ENCODE results near the gene BICRA. TPM values are rescaled to one million over a fixed set of nuclear protein-coding genes. Genes with fewer than 3 reads are reported as not detected.
"Not testable (repeated sequence)": the region's sequence is repeated elsewhere in the genome, so short reads cannot be mapped to it uniquely, and the experiment has no call there.

BICRA gene
- total RNA-seq = 7.2 TPM
- long read RNA-seq, transcript BICRA-203 (1 exons, 3,312 nt) = major isoform, 5 of 7 reads
- long read RNA-seq, partial matches to known transcripts = 2 of 7 reads
- long read RNA-seq, other reads (novel, unspliced or antisense) = 0 of 7 reads

DNA sequence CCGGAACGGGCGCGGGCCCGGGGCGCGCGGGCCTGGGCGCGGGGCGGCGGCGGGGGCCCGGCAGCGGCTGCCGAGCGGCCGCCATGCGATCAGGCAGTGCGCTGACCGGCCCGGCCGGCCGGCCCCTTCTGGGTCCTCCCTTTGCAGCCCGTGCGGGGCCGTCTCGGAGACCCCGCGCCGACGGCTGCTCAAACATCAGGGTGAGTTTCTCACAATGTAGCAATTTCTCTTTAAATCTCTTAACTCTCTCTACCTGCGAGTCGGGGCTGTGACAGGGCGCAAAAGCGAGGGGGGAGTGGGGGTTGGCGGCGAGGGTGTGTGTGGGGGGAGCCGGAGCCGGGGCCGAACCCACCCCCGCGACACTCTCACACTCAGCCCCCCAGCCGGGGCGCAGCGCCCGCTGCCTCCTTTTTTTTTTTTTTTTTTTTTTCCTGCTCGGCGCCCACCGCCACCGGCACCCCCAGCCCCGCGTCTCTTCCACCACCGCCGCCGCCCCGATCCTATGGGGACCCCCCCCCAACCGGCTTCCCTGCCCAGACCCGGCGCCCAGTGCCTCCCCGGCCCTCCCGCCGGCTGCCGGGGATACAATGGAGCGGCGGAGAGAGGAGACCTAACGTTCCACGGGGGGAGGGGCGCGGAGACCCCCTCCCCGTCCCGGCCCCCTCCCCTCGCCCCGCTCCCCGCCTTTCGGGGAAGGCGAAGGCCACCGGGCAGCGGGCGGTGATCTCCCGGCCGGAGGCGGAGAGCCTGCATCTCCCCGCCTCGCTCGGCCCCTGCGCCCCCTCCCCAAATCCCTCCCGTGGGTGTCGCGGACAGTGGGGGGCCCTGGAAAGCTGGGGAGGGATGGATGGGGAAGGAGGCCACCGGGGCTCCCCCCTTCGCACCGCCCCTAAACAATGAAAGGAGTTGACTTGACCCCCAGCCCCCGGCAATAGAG is at the start of gene BICRA:
BICRA (plus strand) TSS at position 166 of the 937 bp plus-strand sequence. CDS start 64,441 bp downstream, outside the sequence.
- ATAC-seq (ENCODE audit: poor library complexity) (peak; percentile 64), DNase-seq (peak; percentile 90)
- intact Hi-C loops (cut with DNase I) = loop anchor here (2.0 kb wide), 1 partner anchor 90 kb away; no protein-coding TSS in a partner anchor

DNA sequence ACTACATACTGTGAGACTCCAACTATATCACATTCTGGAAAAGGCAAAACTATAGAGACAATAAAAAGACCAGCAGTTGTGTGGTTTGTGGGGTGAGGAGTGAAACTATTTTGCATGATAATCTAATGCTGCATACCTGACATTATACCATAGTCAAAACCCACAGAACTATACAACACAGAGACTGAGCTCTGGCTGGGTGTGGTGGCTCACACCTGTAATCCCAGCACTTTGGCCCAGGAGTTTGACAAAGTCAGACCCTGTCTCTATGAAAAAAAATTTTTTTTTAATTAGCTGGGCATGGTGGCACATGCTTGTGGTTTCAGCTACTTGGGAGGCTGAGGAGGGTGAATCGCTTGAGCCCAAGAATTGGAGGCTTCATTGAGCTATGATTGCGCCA is 47.9 kb upstream of the BICRA start:
- ATAC-seq (ENCODE audit: poor library complexity) = no peak
- intact Hi-C loops (cut with DNase I) = no loop called here
- no peak for DNase-seq

DNA sequence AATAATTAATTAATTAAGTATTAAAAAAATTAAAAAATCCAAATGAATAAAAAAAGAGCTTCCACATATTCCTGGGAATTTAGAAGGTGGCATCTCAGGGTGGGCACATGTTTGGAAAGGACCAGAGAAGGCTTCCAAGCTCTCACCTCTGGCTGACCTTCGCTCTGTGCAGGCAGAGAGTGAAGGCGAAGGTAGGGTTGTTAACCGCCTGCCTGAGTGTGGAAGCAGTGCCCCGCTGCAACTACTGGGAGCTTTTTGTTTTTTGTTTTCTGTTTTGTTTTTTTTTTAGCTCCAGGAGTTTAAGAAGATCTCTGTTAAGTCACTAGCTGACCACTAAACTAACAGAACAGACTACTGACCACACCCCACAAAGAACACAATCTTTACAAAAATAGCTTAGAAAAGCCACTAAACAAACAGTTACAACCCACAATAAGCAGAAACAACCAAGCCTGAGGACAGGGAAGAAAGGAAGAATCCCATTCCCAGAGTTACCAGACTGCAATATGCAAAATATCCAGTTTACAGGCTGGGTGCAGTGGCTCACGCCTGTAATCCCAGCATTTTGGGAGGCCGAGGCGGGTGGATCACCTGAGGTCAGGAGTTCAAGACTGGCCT is 47.4 kb upstream of the BICRA start:
- ATAC-seq (ENCODE audit: poor library complexity) = no peak
- no peak for DNase-seq
- intact Hi-C loops (cut with DNase I) = no loop called here

DNA sequence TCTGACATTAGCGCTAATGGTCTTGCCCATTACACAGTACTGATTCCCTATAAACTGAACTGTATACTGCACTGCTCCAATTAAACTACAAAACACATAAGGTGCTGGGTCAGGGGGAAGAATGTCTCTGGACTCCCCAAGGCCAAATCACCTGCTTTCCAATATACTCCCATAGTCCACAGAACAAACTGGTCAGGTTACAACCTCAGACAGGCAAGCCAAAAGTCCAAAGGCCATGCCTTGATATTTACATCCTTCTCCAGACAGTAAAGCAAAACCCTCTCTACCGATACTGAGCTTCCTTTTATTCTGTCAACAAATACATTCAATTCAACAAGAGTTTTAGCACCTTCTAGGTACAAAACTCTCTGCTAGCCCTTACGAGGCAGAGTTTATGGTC is 44.9 kb upstream of the BICRA start:
- no peak for DNase-seq
- no peak for ATAC-seq (ENCODE audit: poor library complexity)
- intact Hi-C loops (cut with DNase I) = no loop called here

DNA sequence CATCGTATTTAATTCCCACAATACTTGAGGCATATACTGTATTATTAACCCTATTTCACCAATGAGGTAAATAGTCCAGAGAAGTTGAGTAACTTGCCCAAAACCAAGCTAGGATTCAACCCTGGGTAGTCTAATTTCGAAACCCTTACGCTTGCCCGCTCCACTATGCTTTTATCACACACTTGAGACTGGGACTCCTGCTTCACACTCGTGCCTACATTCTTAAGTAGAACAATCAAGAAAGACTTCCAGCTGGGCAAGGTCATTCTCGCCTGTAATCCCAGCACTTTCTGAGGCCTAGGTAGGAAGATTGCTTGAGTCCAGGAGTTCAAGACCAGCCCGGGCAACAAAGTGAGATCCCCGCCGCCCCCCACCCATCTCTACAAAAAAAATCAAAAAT is 39.6 kb upstream of the BICRA start:
- DNase-seq (no peak), ATAC-seq (ENCODE audit: poor library complexity) (no peak)
- intact Hi-C loops (cut with DNase I) = no loop called here

DNA sequence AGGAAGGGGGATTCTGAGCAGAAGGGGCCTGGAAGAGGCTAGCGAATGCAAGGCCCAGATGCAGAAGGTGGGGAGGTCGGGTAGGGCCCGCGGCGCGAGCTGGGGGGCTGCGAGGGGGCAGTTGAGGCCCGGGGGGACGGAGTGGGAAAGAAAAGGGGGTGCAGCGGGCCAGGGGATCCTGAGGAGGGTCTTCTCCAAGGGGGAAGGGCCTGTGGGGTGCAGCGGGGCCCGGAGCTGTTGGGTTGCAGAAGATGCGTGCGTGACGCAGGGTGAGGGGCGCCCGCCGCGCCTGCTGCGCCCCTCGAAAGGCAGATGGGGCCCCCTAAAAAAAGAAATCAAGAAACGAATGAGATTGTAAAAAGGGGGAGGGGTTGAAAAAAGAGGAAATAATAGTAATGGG is 36.3 kb upstream of the BICRA start:
- no peak for DNase-seq
- ATAC-seq (ENCODE audit: poor library complexity) = no peak
- intact Hi-C loops (cut with DNase I) = no loop called here

DNA sequence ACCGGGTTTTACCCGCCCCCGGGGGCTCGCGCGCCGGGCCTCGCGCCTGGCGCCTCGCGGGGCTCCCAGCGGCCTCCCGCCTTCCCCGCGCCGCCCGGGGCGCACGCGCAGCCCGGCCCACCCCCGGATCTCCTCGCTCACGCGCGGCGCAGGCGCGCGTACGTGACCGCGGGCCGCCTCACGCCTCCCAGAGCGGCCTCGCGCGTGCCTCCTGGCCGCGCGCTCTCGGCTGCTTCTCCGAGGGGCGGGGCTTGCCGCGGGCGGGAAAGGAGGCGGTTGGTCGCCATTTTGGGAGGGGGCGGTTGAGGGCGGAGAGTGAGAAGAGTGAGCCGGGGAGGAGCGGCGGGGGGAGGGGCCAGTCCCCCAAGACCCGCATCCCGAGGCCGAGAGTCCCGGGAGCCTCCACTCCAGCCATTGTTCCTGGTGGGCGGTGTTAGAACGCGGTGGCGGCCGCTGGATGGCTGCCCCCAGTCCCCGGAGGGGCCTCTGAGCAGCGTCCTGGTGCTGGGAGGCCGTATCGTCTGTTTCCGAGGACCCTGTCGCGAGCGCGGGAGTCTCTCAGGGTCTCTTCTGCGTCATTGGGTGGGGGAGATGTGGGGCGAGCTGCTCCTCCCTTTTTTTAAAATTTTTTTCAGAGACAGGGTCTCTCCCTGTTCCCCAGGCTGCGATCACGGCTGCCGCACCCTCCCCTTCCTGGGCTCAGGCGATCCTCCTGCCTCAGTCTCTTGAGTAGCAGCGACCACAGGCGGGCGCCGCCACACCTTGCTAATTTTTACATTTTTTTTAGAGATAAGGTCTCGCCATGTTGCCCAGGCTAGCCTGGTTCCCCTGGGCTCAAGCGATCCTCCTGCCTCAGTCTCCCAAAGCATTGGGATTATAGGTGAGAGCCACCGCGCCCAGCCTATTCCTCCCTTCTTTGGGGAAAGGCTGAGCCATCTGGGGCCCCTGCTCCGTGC is 35.6 kb upstream of the BICRA start, which contains the start of gene ZNF541:
ZNF541 (minus strand) TSS at position 78 of the 956 bp plus-strand sequence. CDS start 17,292 bp downstream, outside the sequence.
- intact Hi-C loops (cut with DNase I) = no loop called here
- DNase-seq (peak; percentile 81), ATAC-seq (ENCODE audit: poor library complexity) (peak; percentile 77)

DNA sequence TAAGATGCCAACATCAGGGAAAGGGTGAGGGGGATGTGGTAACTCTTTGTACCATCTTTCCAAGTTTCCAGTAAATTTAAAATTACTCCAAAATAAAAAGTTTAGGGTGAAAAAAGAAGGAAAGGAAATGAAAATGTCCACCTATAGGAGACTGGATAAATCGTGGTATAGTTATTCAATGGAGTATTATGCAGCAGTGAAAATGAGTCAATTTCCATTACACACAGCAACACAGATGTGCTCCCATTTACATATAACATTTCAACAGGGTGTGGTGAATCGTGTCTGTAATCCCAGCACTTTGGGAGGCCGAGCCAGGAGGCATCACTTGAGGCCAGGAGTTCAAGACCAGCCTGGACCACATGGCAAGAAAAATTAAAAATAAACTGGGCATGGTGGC is 28.5 kb upstream of the BICRA start:
- DNase-seq (no peak), ATAC-seq (ENCODE audit: poor library complexity) (no peak)
- intact Hi-C loops (cut with DNase I) = no loop called here

DNA sequence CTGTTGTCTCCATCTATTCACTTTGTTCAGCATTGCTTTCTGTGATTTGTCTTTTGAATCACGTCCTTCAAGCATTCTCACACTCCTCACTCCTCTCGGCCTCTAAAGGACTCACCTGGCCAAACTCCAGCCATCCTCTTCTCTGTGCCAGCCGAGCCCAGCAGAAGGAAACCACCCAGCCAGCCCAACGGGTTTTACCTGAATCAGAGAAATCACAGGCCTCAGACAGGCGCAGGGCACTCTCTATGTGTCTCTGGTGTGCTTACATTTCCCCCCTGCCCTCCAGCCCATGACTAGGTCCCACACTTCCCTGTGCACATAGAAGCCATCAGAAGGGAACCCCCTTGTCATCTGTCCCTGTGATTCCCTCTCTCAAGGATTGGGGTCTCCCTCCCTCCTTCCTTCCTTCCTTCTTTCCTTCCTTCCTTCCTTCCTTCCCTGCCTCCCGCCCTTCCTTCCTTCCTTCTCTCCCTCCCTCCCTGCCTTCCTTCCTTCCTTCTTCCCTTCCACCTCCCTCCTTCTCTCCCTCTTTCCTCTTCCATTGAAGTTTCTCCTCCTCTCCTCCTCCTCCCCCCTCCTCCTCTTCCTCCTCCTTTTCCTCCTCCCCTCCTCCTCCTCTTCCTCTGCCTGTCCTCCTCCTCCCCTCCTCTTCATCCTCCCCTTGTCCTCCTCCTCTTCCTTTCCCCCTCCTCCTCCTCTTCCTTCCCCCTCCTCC is 27.2 kb upstream of the BICRA start:
- intact Hi-C loops (cut with DNase I) = no loop called here

DNA sequence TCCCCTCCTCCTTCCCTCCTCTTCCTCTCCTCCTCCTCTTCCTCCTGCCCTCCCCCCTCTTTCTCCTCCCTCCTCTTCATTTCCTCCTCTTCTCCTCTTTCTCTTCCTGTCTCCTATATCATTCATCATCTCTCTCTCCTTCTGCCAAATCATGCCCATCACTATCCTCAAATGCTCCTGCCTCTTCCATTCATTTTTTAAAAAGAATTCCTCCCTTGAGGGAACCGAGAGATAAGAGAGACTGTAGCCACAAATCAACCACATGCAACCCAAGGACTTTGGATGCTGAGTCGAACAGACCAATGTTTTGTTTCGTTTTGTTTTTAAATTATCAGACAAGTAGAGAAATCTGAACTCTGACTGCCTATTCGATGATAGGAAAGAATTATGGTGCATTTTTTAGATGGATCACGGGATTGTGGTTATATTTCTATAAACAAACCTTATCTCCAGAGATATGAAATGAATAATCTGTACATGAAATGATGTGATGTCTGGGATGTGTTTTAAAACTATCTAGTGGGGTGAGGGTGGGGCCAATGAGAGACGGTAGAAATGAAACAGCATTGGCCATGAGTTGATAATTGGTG is 26.5 kb upstream of the BICRA start:
- intact Hi-C loops (cut with DNase I) = no loop called here
- no peak for ATAC-seq (ENCODE audit: poor library complexity)
- DNase-seq = no peak

More for the DNA sequence above, 27.2 kb upstream of the BICRA start:
- no peak for DNase-seq
- no peak for ATAC-seq (ENCODE audit: poor library complexity)

DNA sequence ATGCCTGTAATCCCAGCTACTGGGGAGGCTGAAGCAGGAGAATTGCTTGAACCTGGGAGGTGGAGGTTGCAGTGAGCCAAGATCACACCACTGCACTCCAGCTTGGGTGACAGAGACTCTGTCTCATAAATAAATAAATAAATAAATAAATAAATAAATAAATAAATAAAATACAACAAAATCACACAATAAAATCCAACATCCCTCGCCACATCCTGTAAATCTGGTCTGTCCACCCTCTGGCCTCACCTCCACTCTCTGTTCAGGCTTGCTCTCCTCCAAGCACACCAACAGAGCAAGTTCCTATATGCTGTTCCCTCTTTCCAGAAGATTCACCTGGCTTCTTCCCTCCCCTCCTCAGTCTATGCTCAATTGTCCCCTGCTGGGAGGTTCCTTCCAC is 25.8 kb upstream of the BICRA start:
- intact Hi-C loops (cut with DNase I); ATAC-seq (ENCODE audit: poor library complexity); DNase-seq: not testable (repeated sequence)

DNA sequence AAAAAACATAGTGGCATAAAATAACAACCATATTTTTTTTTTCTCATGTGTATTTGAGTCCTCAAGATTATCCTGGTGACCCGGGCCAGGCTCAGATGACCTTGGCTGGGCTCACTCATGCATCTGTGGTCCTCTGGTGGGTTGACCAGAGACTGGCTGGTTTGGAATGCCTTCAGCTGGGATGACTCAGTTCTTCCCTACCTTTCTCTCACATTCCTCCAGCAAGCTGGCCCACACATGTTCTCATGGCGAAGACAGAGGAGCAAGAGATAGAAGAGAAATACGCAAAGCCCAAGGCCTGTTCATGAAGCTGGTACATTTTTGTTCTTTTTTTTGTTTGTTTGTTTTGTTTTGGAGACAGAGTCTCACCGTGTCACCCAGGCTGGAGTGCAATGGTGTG is 21.6 kb upstream of the BICRA start:
- DNase-seq = no peak
- no peak for ATAC-seq (ENCODE audit: poor library complexity)
- intact Hi-C loops (cut with DNase I) = no loop called here

DNA sequence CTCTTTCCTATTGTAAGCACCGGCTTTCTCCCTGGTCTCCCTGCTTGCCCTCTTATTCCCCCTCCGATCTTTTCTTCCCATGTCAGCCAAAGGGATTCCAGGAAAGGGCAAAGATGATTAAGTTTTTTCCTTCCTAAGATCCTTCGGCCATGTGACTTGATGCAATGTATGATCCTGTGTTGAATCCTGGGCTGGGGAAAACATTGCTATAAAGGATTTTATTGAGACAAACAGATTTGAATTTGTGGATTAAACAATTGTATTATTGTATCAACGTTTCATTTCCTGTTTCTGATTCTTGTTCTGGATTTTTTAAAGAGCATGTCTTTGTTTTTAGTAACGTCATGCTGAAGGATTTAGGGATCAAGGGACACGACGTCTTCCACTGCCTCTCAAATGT is 19.1 kb upstream of the BICRA start:
- ATAC-seq (ENCODE audit: poor library complexity) (no peak), DNase-seq (no peak)
- intact Hi-C loops (cut with DNase I) = no loop called here

DNA sequence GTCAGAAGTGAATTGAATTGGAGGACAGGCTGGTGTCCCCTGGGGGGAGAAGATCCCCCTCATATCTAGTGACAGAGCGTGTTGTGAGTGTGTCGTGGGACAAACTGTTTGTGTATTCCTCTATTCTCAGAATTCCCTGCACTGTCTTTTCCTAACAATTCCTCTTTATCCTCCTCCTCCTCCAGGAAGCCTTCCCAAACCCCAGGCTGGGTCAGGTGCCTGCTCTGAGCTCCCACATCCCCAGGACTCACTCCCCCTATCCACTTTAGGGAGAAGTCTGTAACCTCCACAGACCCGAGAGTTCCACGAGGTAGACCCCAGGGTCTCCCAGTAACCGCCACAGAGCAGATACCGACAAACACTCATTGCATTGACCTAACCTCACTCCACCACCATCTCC is 15.1 kb upstream of the BICRA start:
- no peak for ATAC-seq (ENCODE audit: poor library complexity)
- DNase-seq = no peak
- intact Hi-C loops (cut with DNase I) = no loop called here

DNA sequence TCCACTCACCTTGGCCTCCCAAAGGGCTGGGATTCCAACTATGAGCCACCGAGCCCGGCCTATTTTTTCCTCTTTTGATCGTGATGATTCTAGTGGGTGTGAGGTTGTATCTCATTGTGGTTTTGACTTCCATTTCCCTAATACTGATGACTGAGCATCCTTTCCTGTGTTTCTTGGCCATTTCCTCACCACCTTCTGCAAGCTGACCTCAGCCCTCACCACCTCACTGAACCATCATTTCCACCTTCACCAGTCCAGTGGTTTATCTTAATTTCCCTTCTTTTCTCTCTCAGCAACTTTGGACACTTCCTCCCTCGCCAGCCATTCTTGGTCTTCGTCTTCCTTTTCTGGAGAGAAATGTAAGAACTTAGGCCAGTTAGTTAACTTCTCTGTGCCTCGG is 13.0 kb upstream of the BICRA start:
- ATAC-seq (ENCODE audit: poor library complexity) (no peak), DNase-seq (no peak)
- intact Hi-C loops (cut with DNase I) = no loop called here

DNA sequence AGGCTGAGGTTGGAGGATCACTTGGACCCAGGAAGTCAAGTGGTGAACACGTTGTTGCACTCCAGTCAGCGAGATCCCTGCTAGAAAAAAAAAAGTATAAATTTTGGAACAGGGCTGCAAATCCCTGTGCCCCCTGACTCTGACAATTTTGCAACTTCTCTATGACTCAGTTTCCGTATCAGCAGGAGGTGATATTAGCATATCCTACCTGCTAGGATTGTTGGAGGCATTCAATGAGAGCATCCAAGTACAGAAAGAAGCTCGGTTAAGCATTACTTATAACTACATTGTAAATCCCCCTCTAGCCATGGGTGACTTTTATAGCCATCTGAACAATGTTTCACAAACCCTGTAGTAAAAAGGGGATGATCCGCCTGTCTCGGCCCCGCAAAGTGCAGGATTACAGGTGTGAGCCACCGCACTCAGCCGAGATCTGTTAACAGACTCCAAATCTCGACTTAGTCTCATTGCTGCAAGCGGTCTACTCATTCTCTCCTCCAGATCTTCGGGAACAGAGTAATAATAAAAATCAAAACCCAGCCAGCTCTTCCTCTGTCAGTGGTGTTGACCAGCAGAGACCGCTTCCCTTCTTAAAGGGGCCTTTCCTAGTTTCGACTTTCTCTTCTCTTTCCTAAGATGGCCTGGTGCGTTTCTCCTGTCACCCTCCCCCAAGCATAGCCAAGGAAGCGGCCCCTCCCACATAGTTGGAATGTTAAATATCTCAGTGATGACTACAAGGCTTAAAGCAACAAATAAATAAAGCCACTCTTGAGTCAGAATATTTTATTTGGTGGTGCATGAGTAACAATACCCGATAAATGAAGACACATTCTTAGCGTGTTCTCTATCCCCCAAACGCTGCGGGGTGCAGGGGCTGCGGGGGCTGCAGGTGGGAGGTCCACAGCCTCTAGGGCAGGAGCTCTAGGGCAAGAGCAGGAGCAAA is 10.3 kb upstream of the BICRA start:
- ATAC-seq (ENCODE audit: poor library complexity) = peak; percentile 5
- no peak for DNase-seq
- intact Hi-C loops (cut with DNase I) = no loop called here

All from Right ventricle myocardium superior (tissue), 1 donor.